HG02970 (cell line): ENCODE data around the gene UNC13D.
"Not testable (repeated sequence)": the region's sequence is repeated elsewhere in the genome, so short reads cannot be mapped to it uniquely, and the experiment has no call there.

ENCODE experiments used
- ATAC-seq: cut with Tn5 transposase; IDR thresholded peaks from one replicate; pipeline ENCODE4 v1.9.1; 2021; ENCODE audit warnings: mild to moderate bottlenecking, moderate library complexity, moderate number of reproducible peaks; ENCODE audit not compliant: unreplicated experiment, low FRiP score

UNC13D gene

DNA sequence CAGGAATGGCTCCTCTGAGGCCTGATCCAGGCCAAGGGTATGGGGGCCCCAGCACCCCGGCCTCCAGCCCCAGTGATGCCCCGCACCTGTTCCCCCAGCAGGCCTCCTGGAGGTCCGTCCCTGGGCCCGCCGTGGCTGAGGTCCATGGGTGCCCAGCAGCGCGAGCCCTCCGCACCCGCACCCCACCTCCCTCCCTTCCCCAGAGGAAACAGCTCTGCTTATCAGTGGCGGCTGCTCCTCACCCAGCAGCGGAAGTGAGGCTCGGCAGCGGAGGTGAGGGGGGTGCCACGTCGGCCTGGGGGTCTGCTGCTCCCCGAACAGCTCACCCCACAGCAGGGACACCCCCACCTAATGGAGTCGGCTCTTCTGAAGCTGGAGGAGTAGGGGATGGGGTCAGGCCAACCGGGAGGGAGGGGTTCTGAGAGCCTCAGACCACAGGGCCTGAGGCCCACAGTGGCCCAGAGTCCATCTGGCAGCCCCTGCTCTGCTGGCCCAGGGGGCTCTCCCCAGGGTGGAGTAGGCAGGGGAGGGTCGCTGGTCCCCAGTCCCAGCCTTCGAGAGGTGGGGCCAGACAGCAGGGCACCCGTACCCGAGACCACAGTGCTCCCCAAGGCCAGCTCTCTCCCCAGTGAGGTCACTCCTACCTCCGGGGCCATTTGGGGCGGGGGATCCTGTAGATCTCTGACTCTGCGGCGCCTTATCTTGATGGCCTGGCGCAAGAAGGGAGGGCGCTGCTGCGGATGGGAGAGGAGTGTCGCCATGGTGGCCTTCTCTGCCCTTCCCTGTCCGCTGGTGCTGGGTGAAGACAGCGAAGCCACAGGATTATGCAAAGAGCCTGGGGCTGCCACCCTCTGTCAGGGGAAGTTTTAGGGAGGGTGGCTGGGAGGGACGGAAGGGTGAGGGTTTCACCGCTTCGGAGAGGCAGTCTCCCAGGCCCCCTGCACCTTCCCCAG lies at the start of gene UNC13D:
TSS of gene UNC13D (minus strand) at position 828 of the 953 bp plus-strand sequence. CDS start at position 761, 67 bp downstream.
- no peak for ATAC-seq

DNA sequence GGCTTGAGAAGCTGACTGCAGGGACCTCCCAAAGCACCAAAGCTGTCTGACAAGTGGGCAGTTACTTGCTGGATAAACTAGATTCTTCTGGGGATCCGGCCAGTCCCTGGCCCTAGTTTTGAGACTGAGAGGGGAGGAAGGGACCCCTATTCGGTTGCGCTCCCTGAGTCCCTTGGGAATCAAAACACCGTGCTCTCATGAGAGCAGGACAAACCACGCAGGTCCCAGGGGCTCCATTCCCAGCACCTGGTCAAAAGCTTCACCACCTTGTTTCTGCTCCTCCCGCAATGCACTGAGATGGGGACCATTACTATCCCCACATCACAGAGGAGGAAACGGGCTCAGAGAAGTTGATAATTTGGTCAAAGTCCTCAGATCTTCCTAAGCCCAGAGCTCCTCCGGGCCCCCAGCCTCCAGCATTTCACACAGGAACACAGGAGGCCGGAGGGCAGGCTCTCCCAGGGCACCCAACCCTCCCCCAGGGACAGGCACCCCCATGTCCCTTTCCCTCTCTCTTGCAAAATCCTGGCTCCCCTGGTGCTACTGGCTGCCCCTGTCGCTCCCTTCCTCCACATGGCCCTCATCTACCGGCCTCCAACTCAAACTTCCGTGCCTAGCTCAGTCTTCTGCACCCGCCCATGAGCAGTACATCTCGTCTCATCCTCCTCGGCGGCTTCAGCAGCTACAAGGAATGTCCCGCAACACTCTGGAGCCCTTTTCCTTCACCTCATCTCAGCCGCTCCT lies 49.3 kb upstream of the UNC13D start:
- no peak for ATAC-seq

DNA sequence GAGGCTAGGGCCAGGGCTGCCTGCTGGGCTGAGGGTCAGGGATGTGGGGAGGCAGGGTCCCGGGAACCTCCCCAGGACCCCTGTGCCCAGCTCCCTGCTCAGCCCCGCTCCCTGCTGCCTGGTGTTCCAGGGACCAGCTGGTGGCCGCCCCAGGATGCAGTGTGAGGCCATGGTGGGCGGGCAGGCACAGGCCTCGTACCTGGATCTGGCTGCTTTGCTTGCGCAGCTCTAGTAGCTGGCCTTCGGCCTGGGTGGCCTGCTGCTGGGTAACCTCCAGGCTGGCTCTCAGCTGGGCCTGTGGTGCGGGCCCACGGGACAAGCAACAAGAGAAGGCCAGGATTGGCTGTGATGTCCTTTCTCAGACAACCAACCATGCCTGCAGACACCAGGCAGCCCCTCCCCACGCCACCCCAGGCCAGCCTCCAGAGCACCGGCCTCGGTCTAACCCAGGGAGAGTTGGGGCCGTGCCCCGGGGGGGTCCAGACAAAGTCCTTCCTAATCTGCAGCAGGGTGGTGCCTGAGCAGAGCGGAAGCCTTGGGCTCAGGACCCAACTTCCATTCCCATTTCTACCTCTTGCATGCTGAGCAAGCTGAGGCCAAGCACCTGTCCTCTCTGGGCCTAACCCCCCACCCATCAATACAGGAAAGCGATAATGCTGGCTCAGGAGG lies 48.5 kb upstream of the UNC13D start:
- ATAC-seq: no peak

DNA sequence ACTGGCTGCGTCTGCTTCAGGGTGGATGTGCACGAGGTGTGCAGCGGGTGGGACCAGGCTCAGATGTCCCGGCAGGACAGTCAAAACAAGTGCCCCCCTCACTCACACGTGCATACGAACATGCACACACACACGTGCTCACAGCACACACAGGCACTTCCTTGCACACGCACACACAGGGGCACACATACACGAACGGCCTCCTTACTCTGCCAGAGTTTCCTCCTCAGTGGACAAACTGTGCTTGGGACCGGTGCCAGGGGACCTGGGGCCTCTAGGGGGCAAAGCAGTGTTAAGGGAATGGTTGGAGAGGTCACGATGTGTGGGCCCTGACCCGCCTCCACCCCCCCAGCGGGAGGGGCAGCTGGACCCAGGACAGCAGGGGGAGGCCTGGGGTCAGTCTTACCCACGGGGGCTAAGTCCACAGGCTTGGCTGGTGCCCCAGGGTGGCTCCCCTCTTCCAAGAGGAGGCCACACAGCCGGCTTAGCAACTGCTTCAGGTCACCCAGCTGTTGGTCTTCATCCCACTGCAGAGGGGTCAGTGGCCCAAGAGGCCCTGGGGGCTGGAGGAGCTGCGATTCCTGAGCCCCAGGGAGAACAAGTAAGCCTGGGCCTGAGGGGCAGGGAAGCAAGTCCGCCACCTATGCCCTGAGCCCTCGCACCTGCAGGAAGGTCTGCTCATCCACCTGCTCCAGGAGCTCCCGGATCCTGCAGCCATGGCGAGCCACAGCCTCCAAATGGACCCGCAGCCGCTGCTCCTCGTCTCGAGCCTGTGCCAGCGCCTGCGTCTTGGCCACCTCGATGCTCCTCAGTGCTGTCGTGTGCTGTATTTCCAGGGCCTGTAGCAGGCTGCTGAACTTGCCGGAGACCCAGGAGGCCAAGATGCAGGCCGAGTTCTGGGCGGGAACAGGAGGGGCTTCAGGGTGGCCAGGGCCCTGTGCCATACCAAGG lies 47.7 kb upstream of the UNC13D start:
- ATAC-seq: no peak

DNA sequence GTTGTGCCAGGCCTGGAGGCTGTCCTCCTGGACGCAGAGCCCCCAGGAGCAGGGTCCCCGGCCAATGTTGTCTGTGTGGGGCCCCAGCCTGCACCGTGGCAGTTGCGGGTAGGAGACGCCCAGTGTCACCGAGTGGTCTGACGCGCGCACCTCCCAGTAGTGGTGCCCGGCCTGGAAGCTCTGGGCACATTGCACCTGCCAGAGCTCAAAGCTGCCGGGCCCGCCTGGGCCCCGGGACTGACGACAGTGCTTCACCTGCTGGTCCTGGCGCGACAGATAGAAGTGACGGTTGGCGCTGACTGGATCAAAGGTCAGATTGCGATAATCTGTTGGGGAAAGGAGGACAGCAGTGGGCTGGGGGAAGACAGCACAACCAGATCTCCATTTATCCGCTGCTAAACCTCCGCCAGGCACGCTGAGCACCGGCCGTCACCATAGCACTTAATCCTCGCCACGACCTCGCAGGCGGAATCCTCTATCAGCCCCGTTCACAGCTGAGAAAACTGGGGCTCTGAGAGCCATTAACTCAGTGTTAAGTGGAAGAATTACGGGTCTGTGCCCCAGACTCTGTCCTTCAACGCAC lies 46.9 kb upstream of the UNC13D start:
- ATAC-seq: no peak

DNA sequence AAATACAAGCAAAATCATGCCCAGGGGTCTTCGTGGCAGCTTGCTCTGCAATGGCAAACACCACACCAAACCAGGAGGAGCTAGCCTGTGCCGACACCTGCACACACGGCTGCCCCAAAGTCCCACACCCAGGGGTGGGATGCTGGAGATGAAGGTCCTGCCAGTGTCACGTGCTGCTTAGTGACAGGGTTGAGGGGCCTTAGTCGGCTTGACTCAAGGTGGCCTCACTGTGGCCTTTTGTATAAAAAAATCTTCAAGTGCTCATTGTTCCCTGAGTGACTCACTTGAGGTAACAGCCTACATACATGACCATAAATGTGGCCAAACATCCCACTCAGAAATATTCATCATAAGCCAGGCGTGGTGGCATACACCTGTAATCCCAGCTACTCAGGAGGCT lies 45.2 kb upstream of the UNC13D start:
- no peak for ATAC-seq

DNA sequence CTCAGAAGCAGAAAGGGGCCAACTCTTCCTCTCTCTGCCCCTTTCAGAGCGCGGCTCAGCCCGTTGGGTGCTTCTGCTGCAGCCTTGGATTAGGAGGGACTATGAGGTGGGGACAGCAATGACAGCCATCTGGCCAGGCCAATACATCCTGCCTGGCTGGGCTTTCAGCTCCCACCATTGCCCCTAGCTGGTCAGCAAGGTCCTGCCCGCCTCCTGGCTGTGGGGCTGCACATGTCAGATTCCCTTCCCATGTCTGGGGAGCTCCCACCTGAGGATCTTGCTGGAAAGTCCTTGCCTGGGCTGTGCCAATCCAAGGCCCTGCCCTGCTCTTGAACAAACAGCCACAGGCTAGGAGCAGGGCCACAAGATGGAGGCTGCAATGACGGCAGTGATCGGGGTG lies 44.3 kb upstream of the UNC13D start:
- ATAC-seq: no peak

DNA sequence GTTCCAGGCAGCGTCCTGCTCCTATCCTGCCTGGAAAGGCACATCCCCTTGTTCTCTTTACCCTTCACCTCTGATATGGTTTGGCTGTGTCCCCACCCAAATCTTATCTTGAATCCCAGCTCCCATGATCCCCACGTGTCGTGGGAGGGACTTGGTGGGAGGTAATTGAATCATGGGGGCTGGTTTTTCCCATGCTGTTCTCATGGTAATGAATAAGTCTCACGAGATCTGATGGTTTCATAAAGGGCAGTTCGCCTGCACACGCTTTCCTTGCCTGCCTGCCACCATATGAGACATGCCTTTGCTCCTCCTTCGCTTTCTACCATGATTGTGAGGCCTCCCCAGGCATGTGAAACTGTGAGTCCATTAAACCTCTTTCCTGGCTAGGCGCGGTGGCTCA lies 41.7 kb upstream of the UNC13D start:
- ATAC-seq: not testable (repeated sequence)

DNA sequence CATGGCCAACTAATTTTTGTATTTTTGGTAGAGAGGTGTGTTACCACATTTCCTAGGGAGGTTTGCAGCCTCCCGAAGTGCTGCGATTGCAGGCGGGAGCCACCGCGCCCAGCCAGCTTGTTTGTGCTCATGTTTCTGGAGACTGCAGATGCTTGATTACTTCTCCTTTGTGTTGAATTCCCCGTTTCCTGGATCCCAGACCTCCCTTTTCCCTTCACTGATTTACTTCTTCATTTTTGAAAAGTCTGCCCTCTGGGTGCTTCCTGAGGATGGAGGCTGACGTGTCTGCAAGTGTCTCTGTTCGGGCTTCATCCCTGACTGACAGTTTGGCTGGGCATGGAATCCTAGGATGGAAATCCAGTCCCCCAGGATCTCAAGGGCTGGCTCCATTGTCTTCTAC lies 41.2 kb upstream of the UNC13D start:
- no peak for ATAC-seq

DNA sequence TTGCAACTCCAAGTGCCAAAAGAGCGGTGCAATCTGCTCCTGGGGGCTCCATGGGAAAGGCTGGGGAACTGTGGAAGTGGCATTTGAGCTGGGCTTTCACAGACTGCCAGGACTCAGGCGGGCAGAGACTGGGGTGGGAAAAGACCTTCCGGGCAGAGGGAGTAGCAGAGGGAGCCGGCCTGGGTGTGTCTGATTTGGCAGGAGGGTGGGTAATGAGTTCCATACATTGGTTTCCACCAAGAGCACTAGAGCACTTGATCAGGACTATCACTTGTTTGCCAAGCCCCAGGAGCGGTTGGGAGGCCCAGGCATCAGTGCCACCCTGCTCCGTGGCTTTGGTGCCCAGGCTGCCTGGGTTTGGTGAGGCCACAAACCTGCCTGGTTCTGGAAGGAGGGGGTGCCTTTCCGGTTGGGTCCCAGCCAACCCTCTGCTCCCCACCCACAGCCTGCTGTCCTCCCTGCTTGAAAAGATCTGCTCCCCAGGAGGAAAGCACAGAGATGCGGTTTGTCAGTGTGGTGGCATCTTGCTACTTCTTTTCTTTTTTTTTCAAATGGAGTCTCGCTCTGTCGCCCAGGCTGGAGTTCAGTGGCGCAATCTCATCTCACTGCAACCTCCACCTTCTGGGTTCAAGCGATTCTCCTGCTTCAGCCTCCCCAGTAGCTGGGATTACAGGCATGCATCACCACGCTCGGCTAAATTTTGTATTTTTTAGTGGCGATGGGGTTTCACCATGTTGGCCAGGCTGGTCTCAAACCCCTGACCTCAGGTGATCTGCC lies 37.7 kb upstream of the UNC13D start:
- no peak for ATAC-seq

DNA sequence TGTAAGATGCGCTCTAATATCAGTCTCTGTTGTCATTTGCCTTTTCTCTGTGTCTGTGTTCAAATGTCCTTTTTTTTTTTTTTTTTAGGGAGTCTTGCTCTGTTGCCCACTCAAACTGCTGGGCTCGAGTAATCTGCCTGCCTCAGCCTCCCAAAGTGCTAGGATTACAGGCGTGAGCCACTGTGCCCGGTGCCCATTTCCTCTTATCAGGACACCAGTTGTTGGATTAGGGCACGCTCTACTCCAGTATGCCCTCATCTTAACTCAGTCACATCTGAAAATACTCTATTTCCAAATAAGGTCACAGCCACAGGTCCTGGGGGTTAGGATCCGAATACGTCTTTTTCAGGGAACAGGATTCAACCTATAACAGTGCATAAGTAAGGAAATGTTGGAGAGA lies 36.1 kb upstream of the UNC13D start:
- no peak for ATAC-seq

DNA sequence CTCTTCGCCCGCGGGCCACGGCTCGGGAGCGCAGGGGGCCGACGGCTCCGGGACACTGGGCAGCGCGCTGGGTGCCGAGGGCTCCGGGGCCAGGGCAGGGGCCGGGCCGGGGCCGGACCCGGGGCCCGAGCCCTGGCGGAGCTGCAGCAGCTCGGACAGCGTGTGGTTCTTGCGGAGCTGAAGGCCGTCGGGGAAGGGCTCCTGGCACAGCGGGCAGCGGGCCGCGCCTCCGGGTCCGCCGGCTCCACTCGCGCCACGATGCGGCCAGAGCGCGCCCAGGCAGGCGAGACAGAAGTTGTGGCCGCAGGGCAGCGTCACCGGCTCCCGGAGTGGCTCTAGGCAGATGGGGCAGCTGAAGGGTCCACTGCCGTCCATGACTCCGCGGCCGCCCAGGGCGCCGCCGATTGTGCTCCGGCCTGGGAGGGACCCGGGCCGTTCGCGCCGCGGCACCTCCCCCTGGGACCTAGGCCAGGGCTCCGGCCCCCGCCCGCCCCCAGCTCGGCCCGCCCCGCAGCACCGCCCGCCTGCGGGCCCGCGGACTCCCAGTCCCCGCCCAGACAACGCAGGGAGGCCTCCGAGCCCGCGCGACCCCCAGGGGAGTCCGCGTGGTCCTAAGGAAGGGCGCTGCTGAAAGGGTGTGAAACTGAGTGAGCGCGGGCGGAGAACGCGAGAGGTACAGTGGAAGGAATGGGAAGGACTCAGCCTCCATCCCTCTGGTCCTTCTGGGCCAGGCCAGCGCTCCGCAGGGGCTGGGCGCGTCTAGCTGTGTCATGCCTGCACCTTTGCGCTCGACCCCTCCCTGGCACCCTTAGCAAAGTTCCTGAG lies 34.2 kb upstream of the UNC13D start, which contains the start of gene TRIM47:
TSS of gene TRIM47 (minus strand) at position 408 of the 825 bp plus-strand sequence. CDS start at position 375, 33 bp downstream.
- peak; percentile 20 for ATAC-seq

DNA sequence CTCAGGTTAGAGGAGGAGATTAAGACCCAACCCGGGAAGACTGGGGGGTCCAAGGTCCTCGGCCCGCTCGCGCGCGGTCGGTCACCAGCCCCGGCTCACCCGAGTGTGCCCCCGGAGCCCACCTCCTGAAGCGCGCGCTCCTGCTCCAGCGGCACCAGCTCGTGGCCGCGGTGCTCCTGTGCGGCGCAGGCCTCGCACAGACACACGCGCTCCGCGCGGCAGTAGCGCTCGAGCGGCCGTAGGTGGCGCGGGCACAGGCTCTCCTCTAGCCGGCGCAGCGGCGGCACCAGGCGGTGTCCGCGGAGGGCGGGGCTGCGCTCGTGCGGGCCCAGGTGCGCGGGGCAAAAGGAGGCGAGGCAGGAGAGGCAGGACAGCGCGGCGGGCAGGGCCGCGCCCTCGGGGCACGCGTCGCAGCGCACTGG lies 33.6 kb upstream of the UNC13D start:
- peak; percentile 44 for ATAC-seq

DNA sequence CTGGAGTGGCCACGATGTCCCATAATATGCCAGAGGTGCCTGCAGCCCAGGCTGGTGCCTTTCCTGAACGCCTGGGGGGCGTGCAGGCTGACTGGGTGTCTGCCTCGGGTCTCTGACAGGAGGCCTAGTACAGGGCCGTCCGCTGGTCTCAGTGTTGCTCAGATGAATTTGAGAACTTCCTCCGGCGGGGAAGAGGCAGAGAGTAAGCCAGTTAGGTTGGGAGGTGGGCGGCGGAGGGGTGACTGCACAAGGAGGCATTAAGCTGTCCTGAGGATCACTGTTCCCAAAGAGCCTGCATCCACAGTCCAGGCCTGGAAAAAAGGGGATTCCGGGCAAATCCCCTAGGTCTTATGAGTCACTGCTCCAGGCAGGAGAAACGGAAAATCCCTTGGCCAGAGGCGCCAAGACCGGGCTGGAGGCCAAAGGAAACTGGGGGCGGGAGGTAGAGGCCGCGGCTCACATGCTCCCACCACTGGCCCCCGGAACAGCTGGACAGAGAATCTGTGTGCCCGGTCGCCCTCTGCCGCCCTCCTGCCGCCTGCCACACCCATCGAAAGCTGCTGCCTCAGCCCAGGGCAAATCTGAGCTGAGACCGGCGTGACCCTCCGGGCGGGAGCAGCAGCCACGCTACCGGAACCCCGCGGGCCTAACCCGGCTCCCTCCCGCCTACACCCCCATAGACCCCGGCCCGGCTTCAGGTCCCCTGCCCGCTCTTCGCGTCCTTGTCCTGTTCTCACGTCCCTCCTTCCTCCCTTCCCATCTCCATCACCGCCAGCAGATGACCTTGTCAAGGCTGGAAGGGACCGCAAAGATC lies 32.9 kb upstream of the UNC13D start:
- ATAC-seq: no peak

DNA sequence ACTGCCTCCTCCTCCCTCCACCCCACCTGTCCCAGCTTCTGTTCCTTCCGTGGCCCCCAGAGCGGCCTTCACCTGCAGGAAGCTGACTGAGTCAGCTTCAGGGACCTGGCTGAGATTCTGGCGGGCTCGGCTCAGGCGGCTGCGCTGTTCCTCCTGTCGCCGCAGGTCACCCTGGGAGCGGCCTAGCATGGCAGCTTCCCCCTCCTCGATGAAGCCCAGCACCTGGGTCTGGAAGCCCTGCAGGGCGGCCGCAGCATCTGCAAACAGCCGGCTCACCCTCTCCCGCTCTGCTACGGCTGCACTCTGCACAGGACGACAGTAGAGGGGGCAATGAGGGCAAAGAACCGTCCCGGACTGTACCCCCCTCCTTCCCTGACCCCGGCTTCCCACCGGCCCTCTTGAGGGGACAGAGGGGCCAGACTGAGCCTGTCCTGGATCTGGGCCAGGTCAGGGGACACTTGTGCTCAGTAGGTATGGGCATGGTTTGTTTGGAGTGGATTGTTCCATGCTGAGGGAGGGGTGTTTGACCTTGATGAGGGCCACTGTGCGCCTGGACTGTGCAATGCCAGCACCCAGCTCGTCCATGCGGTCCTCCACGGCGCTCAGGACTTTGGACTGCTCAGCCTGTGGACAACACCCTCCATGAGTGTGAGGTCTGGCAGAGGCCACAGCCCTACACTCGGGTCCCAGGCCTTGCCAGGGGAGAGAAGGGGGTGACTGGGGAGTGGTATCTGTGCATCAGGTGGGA lies 32.2 kb upstream of the UNC13D start:
- ATAC-seq: peak; percentile 31

DNA sequence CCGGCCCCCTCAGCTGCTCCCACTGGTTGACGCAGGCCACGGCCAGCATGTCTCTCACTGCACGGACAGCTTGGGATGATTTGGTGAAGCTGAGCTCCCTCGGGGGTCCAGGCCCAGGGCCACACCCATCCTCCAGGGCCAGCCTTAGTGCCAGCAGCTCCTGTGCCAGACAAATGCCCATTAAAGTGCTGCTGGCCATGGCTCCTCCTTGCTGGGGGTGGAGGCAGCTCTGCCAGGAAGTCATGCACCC lies 31.7 kb upstream of the UNC13D start:
- no peak for ATAC-seq
